Stimulated activated naive CD8-positive, alpha-beta T cell treated with anti-CD3 and anti-CD28 coated beads, Interleukin-15, Interleukin-2, amounts not matched to agents 100 ng/mL and 50 ng/mL, for 24 hours (primary cell): Measurements from ENCODE around the gene MOV10L1.

ENCODE experiments used
- H3K27ac Mint-ChIP-seq: one replicate; pipeline ENCODE4 v1.8.0; 2021; ENCODE audit warnings: mild to moderate bottlenecking, mixed read lengths
- H3K27me3 Mint-ChIP-seq: one replicate; pipeline ENCODE4 v1.8.0; 2021; ENCODE audit warnings: mixed read lengths
- H3K36me3 Mint-ChIP-seq: one replicate; pipeline ENCODE4 v1.8.0; 2021; ENCODE audit warnings: low read depth, mixed read lengths
- H3K4me1 Mint-ChIP-seq: one replicate; pipeline ENCODE4 v1.8.0; 2021; ENCODE audit warnings: low read depth, mixed read lengths
- H3K4me3 Mint-ChIP-seq: one replicate; pipeline ENCODE4 v1.8.0; 2021; ENCODE audit warnings: mild to moderate bottlenecking, mixed read lengths
- H3K9me3 Mint-ChIP-seq: one replicate; pipeline ENCODE4 v1.8.0; 2021; ENCODE audit warnings: mixed read lengths

Gene MOV10L1

GRCh38 chr22:50102946-50103345 lies 13.1 kb downstream of the MOV10L1 start:
- Mint-ChIP-seq H3K9me3 (no peaks in the 10 kb centered on the region), H3K4me1 (peaks cover 15% of the 10 kb centered on the region), H3K27ac (no peak overlapping the region), H3K27me3 (peaks cover 9% of the 10 kb centered on the region), H3K36me3 (no peaks in the 10 kb centered on the region), H3K4me3 (no peak overlapping the region)

GRCh38 chr22:50104141-50104544 lies 14.3 kb downstream of the MOV10L1 start:
- no peaks in the 10 kb centered on the region for H3K36me3 Mint-ChIP-seq
- H3K4me1 Mint-ChIP-seq: peaks cover 15% of the 10 kb centered on the region
- H3K4me3 Mint-ChIP-seq: no peak overlapping the region
- no peaks in the 10 kb centered on the region for H3K9me3 Mint-ChIP-seq
- no peak overlapping the region for H3K27ac Mint-ChIP-seq
- H3K27me3 Mint-ChIP-seq: peaks cover 3% of the 10 kb centered on the region

GRCh38 chr22:50105208-50106100 lies 15.6 kb downstream of the MOV10L1 start:
- peak overlapping the region; percentile 33 for H3K4me3 Mint-ChIP-seq
- peaks cover 15% of the 10 kb centered on the region for H3K4me1 Mint-ChIP-seq
- no peak overlapping the region for H3K27ac Mint-ChIP-seq
- no peaks in the 10 kb centered on the region for H3K36me3 Mint-ChIP-seq
- H3K27me3 Mint-ChIP-seq: peaks cover 3% of the 10 kb centered on the region
- H3K9me3 Mint-ChIP-seq: no peaks in the 10 kb centered on the region

GRCh38 chr22:50107529-50107928 lies 17.7 kb downstream of the MOV10L1 start:
- H3K4me3 Mint-ChIP-seq: no peak overlapping the region
- H3K27ac Mint-ChIP-seq: no peak overlapping the region
- peaks cover 6% of the 10 kb centered on the region for H3K27me3 Mint-ChIP-seq
- peaks cover 25% of the 10 kb centered on the region for H3K4me1 Mint-ChIP-seq
- no peaks in the 10 kb centered on the region for H3K36me3 Mint-ChIP-seq
- H3K9me3 Mint-ChIP-seq: no peaks in the 10 kb centered on the region

GRCh38 chr22:50111056-50111455 lies 21.2 kb downstream of the MOV10L1 start:
- H3K4me3 Mint-ChIP-seq: no peak overlapping the region
- H3K9me3 Mint-ChIP-seq: no peaks in the 10 kb centered on the region
- peaks cover 13% of the 10 kb centered on the region for H3K27me3 Mint-ChIP-seq
- no peak overlapping the region for H3K27ac Mint-ChIP-seq
- H3K36me3 Mint-ChIP-seq: no peaks in the 10 kb centered on the region
- H3K4me1 Mint-ChIP-seq: peaks cover 20% of the 10 kb centered on the region

- Mint-ChIP-seq H3K27ac (peak overlapping the region; percentile 74), H3K36me3 (no peaks in the 10 kb centered on the region), H3K9me3 (no peaks in the 10 kb centered on the region), H3K4me1 (peaks cover 19% of the 10 kb centered on the region), H3K4me3 (peak overlapping the region; percentile 20), H3K27me3 (peaks cover 13% of the 10 kb centered on the region)
These were observed 22.6 kb downstream of the MOV10L1 start for GRCh38 chr22:50112151-50113118.

GRCh38 chr22:50114221-50115021 lies 24.6 kb downstream of the MOV10L1 start:
- no peak overlapping the region for H3K4me3 Mint-ChIP-seq
- H3K27ac Mint-ChIP-seq: no peak overlapping the region
- peaks cover 13% of the 10 kb centered on the region for H3K27me3 Mint-ChIP-seq
- no peaks in the 10 kb centered on the region for H3K9me3 Mint-ChIP-seq
- no peaks in the 10 kb centered on the region for H3K36me3 Mint-ChIP-seq
- H3K4me1 Mint-ChIP-seq: peaks cover 19% of the 10 kb centered on the region

GRCh38 chr22:50115693-50116092 lies 25.9 kb downstream of the MOV10L1 start:
- Mint-ChIP-seq H3K36me3 (no peaks in the 10 kb centered on the region), H3K4me3 (no peak overlapping the region), H3K27me3 (peaks cover 14% of the 10 kb centered on the region), H3K9me3 (no peaks in the 10 kb centered on the region), H3K27ac (no peak overlapping the region), H3K4me1 (peaks cover 19% of the 10 kb centered on the region)

GRCh38 chr22:50117168-50117762 lies 27.5 kb downstream of the MOV10L1 start:
- Mint-ChIP-seq H3K36me3 (no peaks in the 10 kb centered on the region), H3K9me3 (no peaks in the 10 kb centered on the region), H3K4me3 (no peak overlapping the region), H3K27me3 (peaks cover 15% of the 10 kb centered on the region), H3K27ac (no peak overlapping the region), H3K4me1 (peaks cover 8% of the 10 kb centered on the region)

GRCh38 chr22:50118129-50118528 lies 28.3 kb downstream of the MOV10L1 start:
- H3K4me3 Mint-ChIP-seq: no peak overlapping the region
- H3K36me3 Mint-ChIP-seq: no peaks in the 10 kb centered on the region
- no peaks in the 10 kb centered on the region for H3K4me1 Mint-ChIP-seq
- peaks cover 12% of the 10 kb centered on the region for H3K27me3 Mint-ChIP-seq
- H3K27ac Mint-ChIP-seq: no peak overlapping the region
- no peaks in the 10 kb centered on the region for H3K9me3 Mint-ChIP-seq

- no peaks in the 10 kb centered on the region for H3K4me1 Mint-ChIP-seq
- H3K36me3 Mint-ChIP-seq: no peaks in the 10 kb centered on the region
- no peaks in the 10 kb centered on the region for H3K9me3 Mint-ChIP-seq
- no peak overlapping the region for H3K4me3 Mint-ChIP-seq
- peaks cover 8% of the 10 kb centered on the region for H3K27me3 Mint-ChIP-seq
- H3K27ac Mint-ChIP-seq: no peak overlapping the region
These were observed 28.9 kb downstream of the MOV10L1 start for GRCh38 chr22:50118557-50119168.

- Mint-ChIP-seq H3K9me3 (peaks cover 6% of the 10 kb centered on the region), H3K4me1 (no peaks in the 10 kb centered on the region), H3K4me3 (no peak overlapping the region), H3K36me3 (peaks cover 4% of the 10 kb centered on the region), H3K27me3 (peaks cover 8% of the 10 kb centered on the region), H3K27ac (no peak overlapping the region)
These were observed 29.5 kb downstream of the MOV10L1 start for GRCh38 chr22:50119169-50119767.

- Mint-ChIP-seq H3K4me1 (no peaks in the 10 kb centered on the region), H3K4me3 (no peak overlapping the region), H3K27ac (no peak overlapping the region), H3K36me3 (peaks cover 5% of the 10 kb centered on the region), H3K9me3 (peaks cover 8% of the 10 kb centered on the region), H3K27me3 (peaks cover 8% of the 10 kb centered on the region)
These were observed 30.0 kb downstream of the MOV10L1 start for GRCh38 chr22:50119768-50120251.
